ENCODE measurements around the gene CAVIN1. TPM values are rescaled to one million over a fixed set of nuclear protein-coding genes. Genes with fewer than 3 reads are reported as not detected.

The CAVIN1 gene
- total and polyA plus RNA-seq, 11 donors: 140 to 318 (median 253) TPM

DNA sequence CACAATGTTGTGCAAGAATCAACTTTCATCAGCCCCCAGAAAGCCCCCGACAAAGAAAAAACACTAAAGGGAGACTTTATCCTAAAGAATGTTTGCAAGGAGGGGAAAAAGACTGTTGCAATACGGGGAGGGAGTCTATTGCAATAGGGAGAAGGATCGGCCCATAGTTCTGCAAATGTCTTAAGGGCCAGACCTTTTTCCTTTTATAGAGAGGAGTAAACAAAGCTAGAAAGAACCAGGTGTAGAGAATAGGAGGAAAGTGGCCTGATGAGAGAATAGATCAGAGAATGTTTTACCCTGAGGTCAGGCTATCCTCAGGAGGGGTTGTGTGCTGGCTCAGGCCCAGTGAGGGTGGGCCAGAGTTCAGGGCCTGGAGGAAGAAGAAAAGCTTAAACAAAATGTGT, 8.7 kb upstream of the CAVIN1 start:
- Histone ChIP-seq H3K9me3 (no peaks in the 10 kb centered on the region), H3K36me3 (no peaks in the 10 kb centered on the region), H3K27me3 (no peaks in the 10 kb centered on the region), H3K4me1 (peaks cover 0 to 47% (median 17%) of the 10 kb centered on the region in 12 donors), H3K4me3 (no peak overlapping the region), H3K27ac (peak overlapping the region in 5 of 12 donors; percentile 3 to 43 (median 30))
- no peak for TF ChIP-seq CTCF (IDR thresholded peaks at IDR 0.05)
- no peak for TF ChIP-seq POLR2A (IDR thresholded peaks at IDR 0.05)
- 45 to 50% (median 47%) methylated on average over 3 of the region's 3 CpGs for WGBS, 4 donors
- DNase-seq (no peak), ATAC-seq (no peak)
- intact Hi-C loops (cut with DNase I): loop anchor here in 1 of 10 donors (5.0 kb wide), 1 partner anchor 96 kb away; no protein-coding TSS in a partner anchor

GRCh38 chr17:42429726-42430447, 6.8 kb upstream of the CAVIN1 start:
- DNase-seq: no peak
- peak overlapping the region in 2 of 12 donors; percentile 13 to 29 for H3K27ac ChIP-seq
- H3K4me3 ChIP-seq: no peak overlapping the region
- H3K4me1 ChIP-seq: peaks cover 0 to 37% (median 9%) of the 10 kb centered on the region in 12 donors
- TF ChIP-seq CTCF (IDR thresholded peaks at IDR 0.05) (no peak), POLR2A (IDR thresholded peaks at IDR 0.05) (no peak)
- ATAC-seq: peak in 3 of 4 donors; percentile 22 to 34 (median 31)
- 77 to 82% (median 79%) methylated on average over 3 of the region's 3 CpGs for WGBS, 4 donors
- no peaks in the 10 kb centered on the region for H3K27me3 ChIP-seq
- intact Hi-C loops (cut with DNase I): loop anchor here in 6 of 10 donors (5.0 to 10.0 kb wide), 5 partner anchors 32 to 102 kb away; no protein-coding TSS in a partner anchor
- H3K36me3 ChIP-seq: no peaks in the 10 kb centered on the region
- H3K9me3 ChIP-seq: no peaks in the 10 kb centered on the region

DNA sequence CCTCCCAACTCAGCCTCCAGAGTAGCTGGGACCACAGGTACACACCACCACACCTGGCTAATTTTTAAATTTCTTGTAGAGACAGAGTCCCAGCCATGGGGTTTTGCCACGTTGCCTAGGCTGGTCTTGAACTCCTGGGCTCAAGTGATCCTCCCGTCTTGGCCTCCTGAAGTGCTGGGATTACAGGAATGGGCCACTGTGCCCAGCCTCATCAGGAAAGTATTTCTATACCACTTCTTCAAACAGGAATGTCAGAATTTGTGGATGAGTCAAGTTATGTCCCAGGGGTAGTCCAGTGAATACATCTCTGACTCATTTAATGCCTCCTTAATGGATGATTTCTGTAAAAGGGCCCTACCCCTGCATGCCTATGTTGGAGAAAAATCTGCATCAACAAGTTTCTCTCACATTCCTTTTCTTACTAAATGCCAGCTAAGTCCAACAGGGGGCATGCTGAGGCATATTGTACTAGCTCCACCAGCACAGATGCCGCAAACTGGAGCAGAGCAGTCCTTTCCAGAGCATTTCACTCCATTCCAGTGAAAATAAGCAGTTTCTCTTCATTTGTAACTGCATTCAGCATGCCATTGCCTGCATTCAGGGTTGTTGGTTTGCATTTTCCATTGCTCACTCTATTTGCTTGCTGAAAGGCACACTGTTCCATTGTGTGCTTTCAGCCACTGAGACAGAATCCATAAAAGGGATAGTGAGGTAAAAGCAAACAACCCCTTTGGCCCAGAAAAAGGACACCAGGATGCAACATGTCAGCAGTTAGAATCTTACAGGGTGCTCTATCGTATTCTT, 5.3 kb upstream of the CAVIN1 start:
- ATAC-seq (peak in 3 of 4 donors; percentile 51 to 71 (median 60)), DNase-seq (peak in 1 of 5 donors; percentile 53)
- TF ChIP-seq CTCF (IDR thresholded peaks at IDR 0.05): peak; percentile 40 to 72 (median 58)
- TF ChIP-seq POLR2A (IDR thresholded peaks at IDR 0.05): no peak
- WGBS, 4 donors: 61 to 74% (median 69%) methylated on average over 4 of the region's 4 CpGs
- H3K9me3 ChIP-seq: no peaks in the 10 kb centered on the region
- intact Hi-C loops (cut with DNase I): loop anchor here in 5 of 10 donors (5.0 to 10.0 kb wide), 4 partner anchors 34 to 104 kb away; no protein-coding TSS in a partner anchor
- peak overlapping the region in 1 of 12 donors; percentile 5 for H3K4me3 ChIP-seq
- no peaks in the 10 kb centered on the region for H3K36me3 ChIP-seq
- H3K4me1 ChIP-seq: peaks cover 0 to 44% (median 14%) of the 10 kb centered on the region in 12 donors
- H3K27ac ChIP-seq: peak overlapping the region in 2 of 12 donors; percentile 20 to 31
- H3K27me3 ChIP-seq: peaks cover 0 to 5% (median 0%) of the 10 kb centered on the region in 9 donors

Data from heart left ventricle (tissue), 16 donors.